ENCODE measurements around the gene BST1.
A peak's percentile ranks its signal among the peaks of the same experiment; 100 is the strongest.

- peak in 2 of 6 experiments; percentile 20 to 26 for TF ChIP-seq CTCF (IDR thresholded peaks at IDR 0.05)
- TF ChIP-seq POLR2AphosphoS5 (IDR thresholded peaks at IDR 0.05): no peak
These were observed 76.4 kb downstream of the BST1 start for GRCh38 chr4:15779306-15779705.

All from upper lobe of left lung (tissue), 4 donors.